RWPE2 (cell line): ENCODE results near the gene WDFY2.

Source experiments
- ATAC-seq: fragments of 200-7000 bp; cut with Tn5 transposase; 3 replicates; pipeline ENCODE4 v1.9.1; 2021; ENCODE audit warnings: low read depth
- DNase-seq: peaks from one replicate; pipeline ENCODE4 v3.0.0-alpha.2; 2020; ENCODE audit warnings: low spot score
- H3K27ac ChIP-seq: fragments of 450-650 bp; 2 replicates; pipeline ENCODE4 v1.5.1; 2017; ENCODE audit warnings: mild to moderate bottlenecking; ENCODE audit not compliant: poor library complexity, severe bottlenecking
- H3K27me3 ChIP-seq: fragments of 250-450 bp; sonication (Bioruptor Pico); 2 replicates; pipeline ENCODE4 v1.5.1; 2021; ENCODE audit warnings: mild to moderate bottlenecking, moderate library complexity; ENCODE audit not compliant: insufficient read depth, poor library complexity, severe bottlenecking
- H3K36me3 ChIP-seq: fragments of 250-450 bp; sonication (Bioruptor Pico); 2 replicates; pipeline ENCODE4 v1.5.1; 2020; ENCODE audit warnings: low read depth, mild to moderate bottlenecking, moderate library complexity
- H3K4me1 ChIP-seq: fragments of 250-450 bp; sonication (Bioruptor Pico); 2 replicates; pipeline ENCODE4 v1.5.1; 2021; ENCODE audit warnings: mild to moderate bottlenecking, moderate library complexity; ENCODE audit not compliant: insufficient read depth, poor library complexity, severe bottlenecking
- H3K4me3 ChIP-seq: fragments of 250-450 bp; sonication (Bioruptor Pico); 2 replicates; pipeline ENCODE4 v1.5.1; 2021; ENCODE audit warnings: mild to moderate bottlenecking, moderate library complexity; ENCODE audit not compliant: severe bottlenecking
- H3K9me3 ChIP-seq: fragments of 250-450 bp; sonication (Bioruptor Pico); 2 replicates; pipeline ENCODE4 v1.5.1; 2021; ENCODE audit warnings: mild to moderate bottlenecking, moderate library complexity; ENCODE audit not compliant: severe bottlenecking
- CTCF ChIP-seq: fragments of 450-650 bp; IDR thresholded peaks from one replicate; pipeline ENCODE4 v1.5.1; 2017; ENCODE audit warnings: mild to moderate bottlenecking, moderate library complexity; ENCODE audit not compliant: poor library complexity, severe bottlenecking

The WDFY2 gene

DNA sequence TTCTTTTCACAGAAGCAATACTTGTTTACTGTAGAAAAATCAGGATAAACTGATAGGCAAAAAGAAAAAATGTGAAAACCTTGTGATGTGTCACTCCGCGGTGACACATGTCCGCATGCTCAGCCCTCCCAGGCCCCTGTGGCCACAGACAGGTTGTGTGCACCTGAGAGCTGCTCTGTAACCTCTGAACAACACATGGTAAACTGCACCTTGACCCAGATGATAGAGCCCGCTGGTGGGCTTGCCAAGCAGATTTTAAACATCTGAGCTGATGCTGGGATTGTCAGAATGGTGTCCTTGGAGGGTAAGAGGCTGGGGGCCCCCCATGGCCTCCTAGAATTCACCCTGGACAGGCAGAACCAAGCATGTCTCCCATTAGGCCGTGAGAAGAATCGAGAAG lies 185.9 kb downstream of the WDFY2 start:
- TF ChIP-seq CTCF = no peak
- H3K9me3 ChIP-seq = no peaks in the 10 kb centered on the region
- H3K36me3 ChIP-seq = peaks cover 9% of the 10 kb centered on the region
- no peak overlapping the region for H3K27ac ChIP-seq
- ATAC-seq (no peak), DNase-seq (no peak)
- no peaks in the 10 kb centered on the region for H3K27me3 ChIP-seq
- no peak overlapping the region for H3K4me3 ChIP-seq
- H3K4me1 ChIP-seq = no peaks in the 10 kb centered on the region

- Histone ChIP-seq H3K4me3 (no peak overlapping the region), H3K27me3 (no peaks in the 10 kb centered on the region), H3K27ac (no peak overlapping the region), H3K4me1 (no peaks in the 10 kb centered on the region), H3K36me3 (peaks cover 9% of the 10 kb centered on the region), H3K9me3 (no peaks in the 10 kb centered on the region)
- DNase-seq = no peak
- no peak for TF ChIP-seq CTCF
- ATAC-seq = no peak
These were observed 186.6 kb downstream of the WDFY2 start for GRCh38 chr13:51770681-51771417.

- Histone ChIP-seq H3K4me3 (no peak overlapping the region), H3K27ac (no peak overlapping the region), H3K9me3 (no peaks in the 10 kb centered on the region), H3K4me1 (no peaks in the 10 kb centered on the region), H3K36me3 (peaks cover 4% of the 10 kb centered on the region), H3K27me3 (no peaks in the 10 kb centered on the region)
- DNase-seq (no peak), ATAC-seq (no peak; the same call in 2 of the 3 replicates)
- TF ChIP-seq CTCF = no peak
These were observed 187.3 kb downstream of the WDFY2 start for GRCh38 chr13:51771418-51772104.

DNA sequence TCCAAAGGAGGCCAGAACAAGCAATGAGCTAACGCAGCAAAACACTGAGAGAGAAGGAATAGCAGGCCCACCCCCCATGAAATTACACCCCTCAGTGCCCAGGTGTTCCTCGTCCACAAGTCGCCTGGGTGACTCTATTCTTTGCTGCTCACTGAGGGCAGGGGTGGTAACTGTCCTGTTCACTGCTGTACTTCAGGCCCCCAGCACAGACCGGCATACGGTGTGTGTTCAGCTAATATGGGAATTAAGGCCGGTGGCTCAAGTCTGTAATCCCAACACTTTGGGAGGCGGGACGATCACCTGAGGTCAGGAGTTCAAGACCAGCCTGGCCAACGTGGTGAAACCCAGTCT lies 187.8 kb downstream of the WDFY2 start:
- no peak overlapping the region for H3K4me3 ChIP-seq
- H3K4me1 ChIP-seq = no peaks in the 10 kb centered on the region
- H3K36me3 ChIP-seq = no peaks in the 10 kb centered on the region
- ATAC-seq = no peak; the same call in 2 of the 3 replicates
- H3K9me3 ChIP-seq = no peaks in the 10 kb centered on the region
- H3K27me3 ChIP-seq = no peaks in the 10 kb centered on the region
- no peak for DNase-seq
- no peak for TF ChIP-seq CTCF
- no peak overlapping the region for H3K27ac ChIP-seq

DNA sequence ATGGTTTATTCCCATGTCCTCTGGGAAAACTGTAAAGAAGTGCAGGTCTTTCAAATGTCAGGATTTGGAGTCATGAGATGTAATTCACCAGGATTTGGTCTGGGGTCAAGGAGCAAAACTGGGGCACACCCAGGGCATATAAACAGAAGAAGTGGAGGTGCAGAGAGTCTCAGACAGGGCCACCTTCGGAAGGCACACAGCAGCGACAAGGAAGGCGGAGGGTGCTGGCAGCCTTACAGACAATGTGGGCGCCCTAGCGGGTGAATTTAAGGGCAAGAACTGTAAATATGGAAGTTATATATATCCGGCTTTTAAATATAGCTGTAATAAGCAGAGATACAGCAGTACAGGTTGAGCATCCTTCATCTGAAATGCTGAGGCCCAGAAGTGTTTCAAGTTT lies 188.5 kb downstream of the WDFY2 start:
- no peak overlapping the region for H3K4me3 ChIP-seq
- H3K9me3 ChIP-seq = no peaks in the 10 kb centered on the region
- ATAC-seq (no peak), DNase-seq (no peak)
- no peaks in the 10 kb centered on the region for H3K36me3 ChIP-seq
- H3K27me3 ChIP-seq = no peaks in the 10 kb centered on the region
- no peaks in the 10 kb centered on the region for H3K4me1 ChIP-seq
- no peak overlapping the region for H3K27ac ChIP-seq
- no peak for TF ChIP-seq CTCF
